ENCODE data around the gene POLD3. TPM values are rescaled to one million over a fixed set of nuclear protein-coding genes. Genes with fewer than 3 reads are reported as not detected.

The POLD3 gene
- total RNA-seq, 1 donor: 12.3 TPM

DNA sequence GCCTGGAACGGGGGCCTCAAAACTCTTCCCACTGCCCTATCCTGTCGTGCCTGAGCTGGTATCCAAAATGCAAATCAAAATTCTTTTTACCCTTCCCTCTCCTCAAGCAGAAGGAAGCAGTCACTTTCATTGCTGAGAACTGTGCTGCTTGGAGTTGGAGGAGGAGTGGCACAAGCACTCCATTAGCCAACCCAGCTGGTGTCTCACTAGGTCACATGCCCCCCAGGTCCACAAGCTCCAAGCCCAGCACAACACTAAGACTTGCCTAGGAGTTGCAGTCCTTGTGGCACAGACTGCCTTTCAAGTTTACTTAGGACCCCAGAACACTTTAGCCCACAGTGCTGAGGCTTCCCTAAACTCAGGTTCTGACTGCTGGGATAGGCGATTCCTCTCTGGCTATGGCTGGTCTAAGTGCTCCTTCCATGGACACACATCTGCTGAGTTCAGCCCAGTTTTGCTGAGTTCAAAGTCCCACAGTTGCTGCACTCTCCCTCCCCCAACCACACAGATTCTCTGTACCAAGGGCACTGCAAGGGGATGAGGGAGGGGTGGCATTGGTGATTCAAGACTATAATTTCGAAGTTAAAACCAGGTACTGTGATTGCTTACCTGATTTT, 70.2 kb downstream of the POLD3 start:
- Histone ChIP-seq H3K4me3 (ENCODE audit: insufficient read depth, low read length) (no peak overlapping the region), H3K27me3 (ENCODE audit: insufficient read depth, low read length) (no peaks in the 10 kb centered on the region)

DNA sequence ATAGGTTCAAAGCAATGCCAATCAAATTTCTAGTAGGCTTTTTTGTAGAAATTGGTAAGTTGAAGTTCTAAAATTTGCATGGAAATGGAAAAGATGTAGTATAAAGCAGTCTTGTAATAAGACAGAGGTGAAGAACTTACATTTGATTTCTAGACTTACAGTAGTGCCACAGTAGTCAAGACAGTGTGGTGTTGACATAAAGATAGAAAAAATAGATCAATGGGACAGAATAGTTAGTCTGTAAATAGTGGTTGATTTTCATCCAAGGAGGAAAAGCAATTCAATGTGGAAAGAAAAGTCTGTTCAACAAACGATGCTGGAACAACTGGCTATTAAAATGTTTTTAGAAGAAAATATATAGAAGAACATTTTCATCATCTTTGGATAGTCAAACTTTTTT, 70.9 kb downstream of the POLD3 start:
- no peaks in the 10 kb centered on the region for H3K36me3 ChIP-seq (ENCODE audit: insufficient read depth, low read length)
- H3K79me2 ChIP-seq (ENCODE audit: insufficient read depth, low read length): no peaks in the 10 kb centered on the region
- H3K4me2 ChIP-seq (ENCODE audit: insufficient read depth, low read length): no peak overlapping the region
- H3K27me3 ChIP-seq (ENCODE audit: insufficient read depth, low read length): no peaks in the 10 kb centered on the region
- no peak overlapping the region for H2AFZ ChIP-seq (ENCODE audit: low read length)
- TF ChIP-seq, protein P1, sequence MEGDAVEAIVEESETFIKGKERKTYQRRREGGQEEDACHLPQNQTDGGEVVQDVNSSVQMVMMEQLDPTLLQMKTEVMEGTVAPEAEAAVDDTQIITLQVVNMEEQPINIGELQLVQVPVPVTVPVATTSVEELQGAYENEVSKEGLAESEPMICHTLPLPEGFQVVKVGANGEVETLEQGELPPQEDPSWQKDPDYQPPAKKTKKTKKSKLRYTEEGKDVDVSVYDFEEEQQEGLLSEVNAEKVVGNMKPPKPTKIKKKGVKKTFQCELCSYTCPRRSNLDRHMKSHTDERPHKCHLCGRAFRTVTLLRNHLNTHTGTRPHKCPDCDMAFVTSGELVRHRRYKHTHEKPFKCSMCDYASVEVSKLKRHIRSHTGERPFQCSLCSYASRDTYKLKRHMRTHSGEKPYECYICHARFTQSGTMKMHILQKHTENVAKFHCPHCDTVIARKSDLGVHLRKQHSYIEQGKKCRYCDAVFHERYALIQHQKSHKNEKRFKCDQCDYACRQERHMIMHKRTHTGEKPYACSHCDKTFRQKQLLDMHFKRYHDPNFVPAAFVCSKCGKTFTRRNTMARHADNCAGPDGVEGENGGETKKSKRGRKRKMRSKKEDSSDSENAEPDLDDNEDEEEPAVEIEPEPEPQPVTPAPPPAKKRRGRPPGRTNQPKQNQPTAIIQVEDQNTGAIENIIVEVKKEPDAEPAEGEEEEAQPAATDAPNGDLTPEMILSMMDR (IDR thresholded peaks at IDR 0.05; ENCODE audit: extremely low read depth, low read depth, low read length): no peak
- H3K4me3 ChIP-seq (ENCODE audit: insufficient read depth, low read length): no peak overlapping the region
- no peaks in the 10 kb centered on the region for H3K9me3 ChIP-seq (ENCODE audit: low read depth, low read length)
- no peaks in the 10 kb centered on the region for H4K20me1 ChIP-seq (ENCODE audit: insufficient read depth, low read length)
- H3K4me1 ChIP-seq (ENCODE audit: insufficient read depth, low read length): no peaks in the 10 kb centered on the region
- no peak for DNase-seq (ENCODE audit: insufficient read length, low spot score, missing footprints)
- H3K27ac ChIP-seq (ENCODE audit: low read depth, low read length): no peak overlapping the region

More for the DNA sequence above, 70.2 kb downstream of the POLD3 start:
- Histone ChIP-seq H2AFZ (ENCODE audit: low read length) (no peak overlapping the region), H3K79me2 (ENCODE audit: insufficient read depth, low read length) (no peaks in the 10 kb centered on the region), H4K20me1 (ENCODE audit: insufficient read depth, low read length) (no peaks in the 10 kb centered on the region), H3K4me2 (ENCODE audit: insufficient read depth, low read length) (no peak overlapping the region), H3K27ac (ENCODE audit: low read depth, low read length) (no peak overlapping the region), H3K4me1 (ENCODE audit: insufficient read depth, low read length) (no peaks in the 10 kb centered on the region), H3K9me3 (ENCODE audit: low read depth, low read length) (no peaks in the 10 kb centered on the region), H3K36me3 (ENCODE audit: insufficient read depth, low read length) (no peaks in the 10 kb centered on the region)
- no peak for DNase-seq (ENCODE audit: insufficient read length, low spot score, missing footprints)
- TF ChIP-seq, protein P1 (IDR thresholded peaks at IDR 0.05; ENCODE audit: extremely low read depth, low read depth, low read length): no peak

- H2AFZ ChIP-seq (ENCODE audit: low read length): no peak overlapping the region
- no peaks in the 10 kb centered on the region for H3K79me2 ChIP-seq (ENCODE audit: insufficient read depth, low read length)
- no peaks in the 10 kb centered on the region for H4K20me1 ChIP-seq (ENCODE audit: insufficient read depth, low read length)
- TF ChIP-seq, protein P1 (IDR thresholded peaks at IDR 0.05; ENCODE audit: extremely low read depth, low read depth, low read length): no peak
- no peaks in the 10 kb centered on the region for H3K27me3 ChIP-seq (ENCODE audit: insufficient read depth, low read length)
- H3K4me1 ChIP-seq (ENCODE audit: insufficient read depth, low read length): peaks cover 26% of the 10 kb centered on the region
- no peak overlapping the region for H3K27ac ChIP-seq (ENCODE audit: low read depth, low read length)
- H3K4me3 ChIP-seq (ENCODE audit: insufficient read depth, low read length): no peak overlapping the region
- DNase-seq (ENCODE audit: insufficient read length, low spot score, missing footprints): no peak
- H3K36me3 ChIP-seq (ENCODE audit: insufficient read depth, low read length): no peaks in the 10 kb centered on the region
- no peaks in the 10 kb centered on the region for H3K9me3 ChIP-seq (ENCODE audit: low read depth, low read length)
- H3K4me2 ChIP-seq (ENCODE audit: insufficient read depth, low read length): no peak overlapping the region
These were observed 77.1 kb downstream of the POLD3 start for GRCh38 chr11:74669211-74670160.

DNA sequence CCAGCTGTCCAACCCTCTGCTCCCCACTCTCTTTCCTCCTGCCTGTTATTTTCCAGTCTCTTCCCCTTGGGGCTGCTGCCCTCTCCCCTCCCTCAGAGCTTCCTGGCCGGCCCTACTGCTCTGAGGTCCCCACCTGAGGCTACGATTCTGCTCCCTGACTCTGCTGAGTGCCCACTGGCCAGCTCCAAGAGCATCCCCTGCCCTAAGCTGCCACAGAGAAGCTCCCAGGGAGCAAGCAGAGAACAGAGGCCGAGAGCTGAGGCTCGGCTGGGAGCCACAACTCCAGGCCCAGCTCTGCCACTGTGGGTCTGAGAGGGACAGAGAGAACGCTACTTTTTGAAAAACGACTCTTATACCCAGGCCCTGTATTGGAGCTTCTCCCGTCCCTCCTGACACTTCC, 77.8 kb downstream of the POLD3 start:
- no peaks in the 10 kb centered on the region for H3K36me3 ChIP-seq (ENCODE audit: insufficient read depth, low read length)
- H3K27me3 ChIP-seq (ENCODE audit: insufficient read depth, low read length): no peaks in the 10 kb centered on the region
- H3K4me2 ChIP-seq (ENCODE audit: insufficient read depth, low read length): no peak overlapping the region
- TF ChIP-seq, protein P1 (IDR thresholded peaks at IDR 0.05; ENCODE audit: extremely low read depth, low read depth, low read length): no peak
- H3K9me3 ChIP-seq (ENCODE audit: low read depth, low read length): no peaks in the 10 kb centered on the region
- H2AFZ ChIP-seq (ENCODE audit: low read length): no peak overlapping the region
- no peaks in the 10 kb centered on the region for H3K79me2 ChIP-seq (ENCODE audit: insufficient read depth, low read length)
- H4K20me1 ChIP-seq (ENCODE audit: insufficient read depth, low read length): no peaks in the 10 kb centered on the region
- no peak for DNase-seq (ENCODE audit: insufficient read length, low spot score, missing footprints)
- no peak overlapping the region for H3K27ac ChIP-seq (ENCODE audit: low read depth, low read length)
- peaks cover 26% of the 10 kb centered on the region for H3K4me1 ChIP-seq (ENCODE audit: insufficient read depth, low read length)
- H3K4me3 ChIP-seq (ENCODE audit: insufficient read depth, low read length): no peak overlapping the region
